HepG2 (cell line): Measurements from ENCODE around the gene BATF2. TPM values are rescaled to one million over a fixed set of nuclear protein-coding genes. Genes with fewer than 3 reads are reported as not detected.
A peak's percentile ranks its signal among the peaks of the same experiment; 100 is the strongest.

ENCODE experiments used
- DNMT1 ChIP-seq: sonication (generic); formaldehyde crosslinking; IDR thresholded peaks from 2 replicates; pipeline ENCODE4 v1.5.1; 2020; ENCODE audit warnings: mild to moderate bottlenecking, missing genetic modification reagents
- E2F5 ChIP-seq: sonication (generic); formaldehyde crosslinking; conservative IDR thresholded peaks from 2 replicates; pipeline ENCODE4 v1.4.0; 2020; ENCODE audit warnings: missing genetic modification reagents
- HDAC2 ChIP-seq: sonication (generic); formaldehyde crosslinking; IDR thresholded peaks from 2 replicates; pipeline ENCODE4 v1.4.0; 2020; ENCODE audit warnings: missing genetic modification reagents
- HOXA9 ChIP-seq: sonication (generic); formaldehyde crosslinking; IDR thresholded peaks from 2 replicates; pipeline ENCODE4 v1.8.1; 2022; ENCODE audit warnings: missing genetic modification reagents, mild to moderate bottlenecking, moderate library complexity, borderline replicate concordance
- MLXIP ChIP-seq: sonication (generic); formaldehyde crosslinking; IDR thresholded peaks from 2 replicates; pipeline ENCODE4 v1.9.0; 2021; ENCODE audit warnings: missing genetic modification reagents, borderline replicate concordance
- PRPF4 ChIP-seq: fragments of 200-400 bp; formaldehyde crosslinking; IDR thresholded peaks from 2 replicates; pipeline ENCODE4 v1.6.1; 2016; ENCODE audit warnings: low read length, low read depth; ENCODE audit not compliant: poor library complexity, severe bottlenecking
- TBP ChIP-seq: sonication (generic); formaldehyde crosslinking; IDR thresholded peaks from 2 replicates; pipeline ENCODE4 v1.5.0; 2020; ENCODE audit warnings: missing genetic modification reagents
- ZBTB20 ChIP-seq: sonication (generic); formaldehyde crosslinking; IDR thresholded peaks from 2 replicates; pipeline ENCODE4 v1.8.1; 2023; ENCODE audit warnings: missing genetic modification reagents, low read depth, mild to moderate bottlenecking, borderline replicate concordance
- ZFP37 ChIP-seq: sonication (generic); formaldehyde crosslinking; IDR thresholded peaks from 2 replicates; pipeline ENCODE4 v1.4.0; 2020; ENCODE audit warnings: missing genetic modification reagents, borderline replicate concordance
- ZNF280D ChIP-seq: sonication (generic); formaldehyde crosslinking; IDR thresholded peaks from 2 replicates; pipeline ENCODE4 v1.5.1; 2020; ENCODE audit warnings: mild to moderate bottlenecking, missing genetic modification reagents
- ZNF496 ChIP-seq: sonication (generic); formaldehyde crosslinking; IDR thresholded peaks from 2 replicates; pipeline ENCODE4 v1.8.1; 2023; ENCODE audit warnings: mild to moderate bottlenecking, moderate library complexity, missing genetic modification reagents; ENCODE audit not compliant: insufficient replicate concordance
- ZNF501 ChIP-seq: sonication (generic); formaldehyde crosslinking; IDR thresholded peaks from 2 replicates; pipeline ENCODE4 v1.5.1; 2020; ENCODE audit warnings: mild to moderate bottlenecking, moderate library complexity, missing genetic modification reagents
- ZNF530 ChIP-seq: sonication (generic); formaldehyde crosslinking; IDR thresholded peaks from 2 replicates; pipeline ENCODE4 v1.5.0; 2020; ENCODE audit warnings: low read depth, mild to moderate bottlenecking, missing genetic modification reagents
- ZNF788 ChIP-seq: sonication (generic); formaldehyde crosslinking; IDR thresholded peaks from 2 replicates; pipeline ENCODE4 v1.5.0; 2020; ENCODE audit warnings: mild to moderate bottlenecking, missing genetic modification reagents, borderline replicate concordance
- polyA plus RNA-seq, 8 experiments: library from polyadenylated mRNA; depleted of rRNA in 3 of 8; stranded (reverse) in 7 of 8; unstranded in 1 of 8; fragments of >200 nt; fragmentation: Illumina TruSeq in 4 of 8; extraction: Trizol in 4 of 8; gene quantifications; 2 replicates each; pipeline versions ENCODE4 v1.2.1 to v1.2.3, GENCODE V29; 2011 to 2016; ENCODE audit warnings: low read depth in 4 of 8, missing spikeins in 1 of 8, mixed read lengths in 1 of 8; ENCODE audit not compliant: insufficient read depth in 1 of 8
- total RNA-seq, 5 experiments: library from RNA; depleted of rRNA; stranded (reverse); fragments of >200 nt; fragmentation: Illumina TruSeq; extraction: Trizol; gene quantifications; 2 replicates each; pipeline ENCODE4 v1.2.3, GENCODE V29; 2016; ENCODE audit warnings: low read depth in 1 of 5
- TF ChIP-seq, protein P1 (sequence below): conservative IDR thresholded peaks from 2 replicates; pipeline ENCODE4 v1.6.1; 2018; ENCODE audit warnings: missing genetic modification reagents
- TF ChIP-seq, protein P2 (sequence below): sonication (generic); formaldehyde crosslinking; IDR thresholded peaks from 2 replicates; pipeline ENCODE4 v1.4.0; 2020; ENCODE audit warnings: mild to moderate bottlenecking, missing genetic modification reagents
- TF ChIP-seq, protein P3 (sequence below): sonication (generic); formaldehyde crosslinking; IDR thresholded peaks from 2 replicates; pipeline ENCODE4 v1.5.1; 2020; ENCODE audit warnings: mild to moderate bottlenecking, moderate library complexity, missing genetic modification reagents

The BATF2 gene
- total and polyA plus RNA-seq, 2 of the 13 experiments (the other 11 are each of a cell fraction or from before 2014, with no cell fraction given), result 2.8 to 3.9 TPM

- TF ChIP-seq ZNF280D (CRISPR knock-in tag) (no peak), DNMT1 (no peak; the same call in 1 of the 2 replicates), HOXA9 (CRISPR knock-in tag) (no peak; the same call in 1 of the 2 replicates), HDAC2 (CRISPR knock-in tag) (no peak), ZBTB20 (no peak), PRPF4 (no peak), ZNF788 (no peak), TBP (0 out of 2 replicates have a peak, but pooled peaks have one; percentile 17), ZNF501 (CRISPR knock-in tag) (peak; percentile 41; the same call in 1 of the 2 replicates), MLXIP (no peak), E2F5 (CRISPR knock-in tag) (peak; percentile 18; the same call in 1 of the 2 replicates), ZNF496 (no peak), ZFP37 (CRISPR knock-in tag) (peak; percentile 23; the same call in 1 of the 2 replicates), ZNF530 (CRISPR knock-in tag) (no peak)
- TF ChIP-seq, protein P1, sequence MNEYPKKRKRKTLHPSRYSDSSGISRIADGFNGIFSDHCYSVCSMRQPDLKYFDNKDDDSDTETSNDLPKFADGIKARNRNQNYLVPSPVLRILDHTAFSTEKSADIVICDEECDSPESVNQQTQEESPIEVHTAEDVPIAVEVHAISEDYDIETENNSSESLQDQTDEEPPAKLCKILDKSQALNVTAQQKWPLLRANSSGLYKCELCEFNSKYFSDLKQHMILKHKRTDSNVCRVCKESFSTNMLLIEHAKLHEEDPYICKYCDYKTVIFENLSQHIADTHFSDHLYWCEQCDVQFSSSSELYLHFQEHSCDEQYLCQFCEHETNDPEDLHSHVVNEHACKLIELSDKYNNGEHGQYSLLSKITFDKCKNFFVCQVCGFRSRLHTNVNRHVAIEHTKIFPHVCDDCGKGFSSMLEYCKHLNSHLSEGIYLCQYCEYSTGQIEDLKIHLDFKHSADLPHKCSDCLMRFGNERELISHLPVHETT (CRISPR knock-in tag), result no peak; the same call in 1 of the 2 replicates
- TF ChIP-seq, protein P2, sequence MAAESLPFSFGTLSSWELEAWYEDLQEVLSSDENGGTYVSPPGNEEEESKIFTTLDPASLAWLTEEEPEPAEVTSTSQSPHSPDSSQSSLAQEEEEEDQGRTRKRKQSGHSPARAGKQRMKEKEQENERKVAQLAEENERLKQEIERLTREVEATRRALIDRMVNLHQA (CRISPR knock-in tag), result no peak
- TF ChIP-seq, protein P3, sequence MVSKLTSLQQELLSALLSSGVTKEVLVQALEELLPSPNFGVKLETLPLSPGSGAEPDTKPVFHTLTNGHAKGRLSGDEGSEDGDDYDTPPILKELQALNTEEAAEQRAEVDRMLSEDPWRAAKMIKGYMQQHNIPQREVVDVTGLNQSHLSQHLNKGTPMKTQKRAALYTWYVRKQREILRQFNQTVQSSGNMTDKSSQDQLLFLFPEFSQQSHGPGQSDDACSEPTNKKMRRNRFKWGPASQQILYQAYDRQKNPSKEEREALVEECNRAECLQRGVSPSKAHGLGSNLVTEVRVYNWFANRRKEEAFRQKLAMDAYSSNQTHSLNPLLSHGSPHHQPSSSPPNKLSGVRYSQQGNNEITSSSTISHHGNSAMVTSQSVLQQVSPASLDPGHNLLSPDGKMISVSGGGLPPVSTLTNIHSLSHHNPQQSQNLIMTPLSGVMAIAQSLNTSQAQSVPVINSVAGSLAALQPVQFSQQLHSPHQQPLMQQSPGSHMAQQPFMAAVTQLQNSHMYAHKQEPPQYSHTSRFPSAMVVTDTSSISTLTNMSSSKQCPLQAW (CRISPR knock-in tag), result peak; percentile 16; the same call in 1 of the 2 replicates
Observed at GRCh38 chr11:65013888-65014725, 17.3 kb upstream of the BATF2 start, which contains the start of gene ARL2 (continued).
